Stimulated activated CD4-positive, alpha-beta T cell treated with anti-CD3 and anti-CD28 coated beads, Interleukin-1b, Interleukin-23, amount 100 ng/mL, for 1 hour (primary cell): ENCODE results near the gene C1orf35.

Source experiments
- DNase-seq, 2 donors: peaks; one replicate each; pipeline ENCODE4 v3.0.0-alpha.2; 2020; ENCODE audit warnings: low read depth in 2 of 2

The C1orf35 gene

GRCh38 chr1:228079013-228079412, 24.1 kb downstream of the C1orf35 start:
- DNase-seq: no peak

GRCh38 chr1:228077565-228078330, 25.4 kb downstream of the C1orf35 start:
- DNase-seq: no peak

GRCh38 chr1:228076796-228077430, 26.2 kb downstream of the C1orf35 start:
- no peak for DNase-seq

- no peak for DNase-seq
Measured at GRCh38 chr1:228075801-228076271, 27.3 kb downstream of the C1orf35 start.

- DNase-seq: no peak
Measured at GRCh38 chr1:228074954-228075730, 28.0 kb downstream of the C1orf35 start.

- DNase-seq: no peak
Measured at GRCh38 chr1:228073857-228074545, 29.1 kb downstream of the C1orf35 start.

- DNase-seq: no peak
Measured at GRCh38 chr1:228073061-228073856, 29.9 kb downstream of the C1orf35 start.

- no peak for DNase-seq
Measured at GRCh38 chr1:228072658-228073043, 30.5 kb downstream of the C1orf35 start.

GRCh38 chr1:228071839-228072657, 31.1 kb downstream of the C1orf35 start:
- no peak for DNase-seq

GRCh38 chr1:228070851-228071250, 32.3 kb downstream of the C1orf35 start:
- no peak for DNase-seq

GRCh38 chr1:228070173-228070572, 33.0 kb downstream of the C1orf35 start:
- DNase-seq: no peak

- DNase-seq: no peak
Measured at GRCh38 chr1:228068359-228068758, 34.8 kb downstream of the C1orf35 start.

- no peak for DNase-seq
Measured at GRCh38 chr1:228066891-228067654, 36.1 kb downstream of the C1orf35 start.

GRCh38 chr1:228066416-228066815, 36.7 kb downstream of the C1orf35 start:
- no peak for DNase-seq

- DNase-seq: no peak
Measured at GRCh38 chr1:228065543-228066347, 37.4 kb downstream of the C1orf35 start.

- DNase-seq: no peak
Measured at GRCh38 chr1:228064741-228065542, 38.2 kb downstream of the C1orf35 start.

GRCh38 chr1:228064296-228064695, 38.8 kb downstream of the C1orf35 start:
- no peak for DNase-seq
